Endothelial cell (in vitro differentiated cells): ENCODE measurements around the gene IMPDH2. TPM values are rescaled to one million over a fixed set of nuclear protein-coding genes. Genes with fewer than 3 reads are reported as not detected.

Source experiments
- DNase-seq: peaks from one replicate; pipeline ENCODE4 v3.0.0; 2021; ENCODE audit warnings: low spot score
- H3K27ac Mint-ChIP-seq: one replicate; pipeline ENCODE4 v1.8.0; 2021; ENCODE audit warnings: mixed read lengths, inconsistent platforms; ENCODE audit not compliant: unreplicated experiment
- H3K27me3 Mint-ChIP-seq: one replicate; pipeline ENCODE4 v1.8.0; 2021; ENCODE audit warnings: mild to moderate bottlenecking, moderate library complexity, mixed read lengths, inconsistent platforms; ENCODE audit not compliant: unreplicated experiment
- H3K36me3 Mint-ChIP-seq: one replicate; pipeline ENCODE4 v1.8.0; 2021; ENCODE audit warnings: mild to moderate bottlenecking, low read depth, mixed read lengths, inconsistent platforms; ENCODE audit not compliant: unreplicated experiment
- H3K4me1 Mint-ChIP-seq: one replicate; pipeline ENCODE4 v1.8.0; 2021; ENCODE audit warnings: mild to moderate bottlenecking, mixed read lengths, inconsistent platforms; ENCODE audit not compliant: unreplicated experiment
- H3K4me3 Mint-ChIP-seq: one replicate; pipeline ENCODE4 v1.8.0; 2021; ENCODE audit warnings: mild to moderate bottlenecking, mixed read lengths, inconsistent platforms; ENCODE audit not compliant: unreplicated experiment
- H3K9me3 Mint-ChIP-seq: one replicate; pipeline ENCODE4 v1.8.0; 2021; ENCODE audit warnings: mixed read lengths, inconsistent platforms; ENCODE audit not compliant: unreplicated experiment
- CTCF ChIP-seq: fragments of 200-600 bp; sonication (generic); IDR thresholded peaks from one replicate; pipeline ENCODE4 v1.5.0; 2021; ENCODE audit warnings: antibody characterized with exemption; ENCODE audit not compliant: unreplicated experiment
- microRNA-seq: library from miRNA; unstranded; fragments of <30 nt; microRNA quantifications from one replicate; pipeline ENCODE4, GENCODE V29; 2020; ENCODE audit not compliant: unreplicated experiment
- total RNA-seq: library from RNA; stranded (reverse); fragmentation: NEBNext Ultra II Directional; extraction: Animal tissue kit (Norgen Biotek cat#: 25700); gene quantifications from one replicate; pipeline ENCODE4 v1.2.1, GENCODE V29; 2021; ENCODE audit not compliant: unreplicated experiment

The IMPDH2 gene
- total RNA-seq, 1 donor from 2014 or later, result 111 TPM

GRCh38 chr3:48979451-48979850 is 49.7 kb downstream of the IMPDH2 start:
- no peak for TF ChIP-seq CTCF
- peaks cover 2% of the 10 kb centered on the region for H3K27me3 Mint-ChIP-seq
- peaks cover 2% of the 10 kb centered on the region for H3K4me1 Mint-ChIP-seq
- no peak overlapping the region for H3K27ac Mint-ChIP-seq
- DNase-seq, result no peak
- peaks cover 34% of the 10 kb centered on the region for H3K36me3 Mint-ChIP-seq
- H3K9me3 Mint-ChIP-seq, result no peaks in the 10 kb centered on the region
- no peak overlapping the region for H3K4me3 Mint-ChIP-seq

Small RNA genes within 50 kb of the gene (microRNA-seq; reads per million reads assigned to microRNA genes)
- gene MIR191 (3,920 reads per million, percentile 97 among the genes with 10 or more reads in this experiment), gene MIR425 (4,137 reads per million, percentile 97 among the genes with 10 or more reads in this experiment)

Other genes with a start within 250 kb of the IMPDH2 start
- gene PRKAR2A, start 181.5 kb downstream of the IMPDH2 start, total RNA-seq, result 67.3 TPM
- 3.6 TPM for gene SLC25A20, start 130.5 kb downstream of the IMPDH2 start, total RNA-seq
- gene ARIH2, start 110.6 kb downstream of the IMPDH2 start, total RNA-seq, result 57.0 TPM
- gene P4HTM, start 39.2 kb downstream of the IMPDH2 start, total RNA-seq, result 9.3 TPM
- gene WDR6, start 22.0 kb downstream of the IMPDH2 start, total RNA-seq, result 148 TPM
- 27.8 TPM for gene DALRD3, start 10.8 kb downstream of the IMPDH2 start, total RNA-seq
- gene NDUFAF3, start 7.3 kb downstream of the IMPDH2 start, total RNA-seq, result 32.3 TPM
- 136 TPM for gene QRICH1, start 64.7 kb upstream of the IMPDH2 start, total RNA-seq
- 416 TPM for gene QARS1, start 75.4 kb upstream of the IMPDH2 start, total RNA-seq
- gene USP19, start 91.4 kb upstream of the IMPDH2 start, total RNA-seq, result 38.8 TPM
- gene LAMB2, start 103.7 kb upstream of the IMPDH2 start, total RNA-seq, result 259 TPM
- 24.8 TPM for gene CCDC71, start 136.9 kb upstream of the IMPDH2 start, total RNA-seq
- 16.7 TPM for gene KLHDC8B, start 142.2 kb upstream of the IMPDH2 start, total RNA-seq
- gene C3orf62, start 247.8 kb upstream of the IMPDH2 start, total RNA-seq, result 3.8 TPM